Trophoblast cell (in vitro differentiated cells and primary cell): ENCODE results near the gene MRPL23.
A peak's percentile ranks its signal among the peaks of the same experiment; 100 is the strongest.

Experiments
- DNase-seq, 2 donors: peaks; one replicate each; pipeline ENCODE4 v3.0.0-alpha.2; 2016
- H2AFZ ChIP-seq: 2 replicates; pipeline ENCODE4 v1.6.1; 2013; ENCODE audit warnings: low read length, moderate library complexity, mild to moderate bottlenecking; ENCODE audit not compliant: insufficient read depth, poor library complexity
- H2AK5ac ChIP-seq: 2 replicates; pipeline ENCODE4 v1.6.1; 2013; ENCODE audit warnings: mild to moderate bottlenecking, low read length
- H2BK120ac ChIP-seq: 2 replicates; pipeline ENCODE4 v1.6.1; 2013; ENCODE audit warnings: low read length, mild to moderate bottlenecking, moderate library complexity; ENCODE audit not compliant: insufficient read depth, poor library complexity
- H2BK12ac ChIP-seq: 2 replicates; pipeline ENCODE4 v1.6.1; 2013; ENCODE audit warnings: mild to moderate bottlenecking, low read length, moderate library complexity
- H2BK5ac ChIP-seq: 2 replicates; pipeline ENCODE4 v1.6.1; 2013; ENCODE audit warnings: low read length, low read depth, moderate library complexity, mild to moderate bottlenecking; ENCODE audit not compliant: poor library complexity
- H3K14ac ChIP-seq: 2 replicates; pipeline ENCODE4 v1.6.1; 2013; ENCODE audit warnings: mild to moderate bottlenecking, low read length
- H3K18ac ChIP-seq: 2 replicates; pipeline ENCODE4 v1.6.1; 2013; ENCODE audit warnings: mild to moderate bottlenecking, low read length
- H3K23ac ChIP-seq: 2 replicates; pipeline ENCODE4 v1.6.1; 2013; ENCODE audit warnings: low read length
- H3K27ac ChIP-seq: 2 replicates; pipeline ENCODE4 v1.5.1; 2013; ENCODE audit warnings: low read depth, mild to moderate bottlenecking, inconsistent platforms, low read length, moderate library complexity
- H3K27me3 ChIP-seq: 2 replicates; pipeline ENCODE4 v1.6.1; 2013; ENCODE audit warnings: inconsistent platforms, mild to moderate bottlenecking, low read length, moderate library complexity; ENCODE audit not compliant: insufficient read depth
- H3K36me3 ChIP-seq, 2 experiments: 1 replicate in 1 of 2; 2 replicates in 1 of 2; pipeline ENCODE4 v1.6.1; 2013; ENCODE audit warnings: low read length in 2 of 2, mild to moderate bottlenecking in 2 of 2, moderate library complexity in 1 of 2; ENCODE audit not compliant: insufficient read depth in 2 of 2, control insufficient read depth in 1 of 2
- H3K4ac ChIP-seq: 2 replicates; pipeline ENCODE4 v1.6.1; 2013; ENCODE audit warnings: low read depth, mild to moderate bottlenecking, low read length, moderate library complexity
- H3K4me1 ChIP-seq, 2 experiments: 1 replicate in 1 of 2; 2 replicates in 1 of 2; pipeline ENCODE4 v1.6.1; 2013; ENCODE audit warnings: low read length in 2 of 2, mild to moderate bottlenecking in 2 of 2, moderate library complexity in 1 of 2; ENCODE audit not compliant: insufficient read depth in 2 of 2, control insufficient read depth in 1 of 2
- H3K4me2 ChIP-seq: 2 replicates; pipeline ENCODE4 v1.6.1; 2013; ENCODE audit warnings: inconsistent platforms, mild to moderate bottlenecking, low read length, moderate library complexity
- H3K4me3 ChIP-seq: 2 replicates; pipeline ENCODE4 v1.5.1; 2013; ENCODE audit warnings: mild to moderate bottlenecking, low read depth, low read length, inconsistent platforms
- H3K79me1 ChIP-seq: one replicate; pipeline ENCODE4 v1.6.1; 2013; ENCODE audit warnings: low read length
- H3K79me2 ChIP-seq: 2 replicates; pipeline ENCODE4 v1.6.1; 2013; ENCODE audit warnings: low read length, mild to moderate bottlenecking; ENCODE audit not compliant: control insufficient read depth, insufficient read depth, poor library complexity
- H3K9ac ChIP-seq: 2 replicates; pipeline ENCODE4 v1.6.1; 2013; ENCODE audit warnings: mild to moderate bottlenecking, low read length
- H3K9me3 ChIP-seq: 2 replicates; pipeline ENCODE4 v1.6.1; 2013; ENCODE audit warnings: low read depth, mild to moderate bottlenecking, control low read depth, inconsistent platforms, low read length; ENCODE audit not compliant: insufficient read depth
- H4K12ac ChIP-seq: 2 replicates; pipeline ENCODE4 v1.6.1; 2013; ENCODE audit warnings: low read depth, mild to moderate bottlenecking, low read length, moderate library complexity
- H4K8ac ChIP-seq: 2 replicates; pipeline ENCODE4 v1.6.1; 2013; ENCODE audit warnings: low read depth, mild to moderate bottlenecking, low read length, moderate library complexity
- H4K91ac ChIP-seq: one replicate; pipeline ENCODE4 v1.6.1; 2013; ENCODE audit warnings: low read depth, mild to moderate bottlenecking, low read length, moderate library complexity
- WGBS: extraction: QIAGEN DNeasy Blood & Tissue Kit; methylation state at CpG from one replicate; pipeline ENCODE4 v1.1.7; 2013; ENCODE audit warnings: missing lambda C conversion rate; ENCODE audit not compliant: insufficient read length, insufficient coverage; ENCODE audit errors: extremely low coverage; 5-methylcytosine and 5-hydroxymethylcytosine counted together

The MRPL23 gene

DNA sequence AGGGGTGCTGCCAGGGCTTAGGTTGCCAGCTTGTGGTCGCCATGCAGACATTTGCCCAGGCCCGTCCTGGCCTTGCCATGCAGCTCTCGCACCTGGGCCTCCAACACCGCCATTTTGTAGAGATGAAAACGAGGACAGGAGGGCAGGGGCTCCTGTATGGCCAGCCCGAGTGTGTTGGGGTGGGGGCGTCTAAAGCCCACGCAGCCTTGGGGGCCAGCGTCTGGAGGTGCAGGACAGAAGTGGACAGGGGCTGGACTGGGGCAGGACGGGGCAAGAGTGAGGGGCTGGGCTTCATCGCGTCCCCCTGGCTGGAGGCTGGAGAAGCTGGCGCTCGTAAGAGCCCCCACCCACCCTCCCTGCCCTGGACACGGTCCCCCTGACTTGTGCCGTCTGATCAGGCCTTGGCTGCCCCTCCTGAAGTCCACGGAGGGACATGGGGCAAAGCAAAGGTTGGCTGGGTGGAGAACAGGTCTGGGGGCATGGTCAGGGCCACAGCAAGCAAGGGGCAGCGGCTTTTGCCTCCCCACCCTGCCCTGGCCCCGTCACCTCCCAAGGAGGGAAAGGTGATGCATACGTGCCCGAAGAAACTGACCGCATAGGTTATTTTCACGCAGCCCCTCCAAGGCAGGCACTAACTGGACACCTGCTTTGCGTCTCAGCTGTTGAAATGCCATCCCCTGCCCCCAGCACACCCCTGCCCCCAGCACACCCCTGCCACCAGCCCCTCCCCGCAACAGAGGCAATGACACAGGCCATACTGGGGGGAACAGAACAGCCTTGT, 26.8 kb upstream of the MRPL23 start:
- H3K9ac ChIP-seq: no peak overlapping the region
- no peak overlapping the region for H2BK120ac ChIP-seq
- H3K4me1 ChIP-seq: peaks cover 0 to 2% of the 10 kb centered on the region in 2 experiments
- peak overlapping the region; percentile 34 for H3K4me3 ChIP-seq
- no peaks in the 10 kb centered on the region for H3K9me3 ChIP-seq
- H4K91ac ChIP-seq: no peak overlapping the region
- no peak overlapping the region for H2AK5ac ChIP-seq
- no peak overlapping the region for H3K14ac ChIP-seq
- H3K23ac ChIP-seq: no peak overlapping the region
- WGBS: no CpG with 5 or more reads among the region's 25 CpGs
- H3K36me3 ChIP-seq: no peaks in the 10 kb centered on the region
- H2BK5ac ChIP-seq: no peak overlapping the region
- no peak overlapping the region for H3K27ac ChIP-seq
- no peak overlapping the region for H2BK12ac ChIP-seq
- H3K4me2 ChIP-seq: no peak overlapping the region
- H3K79me2 ChIP-seq: no peaks in the 10 kb centered on the region
- H4K8ac ChIP-seq: no peak overlapping the region
- H4K12ac ChIP-seq: no peak overlapping the region
- H2AFZ ChIP-seq: no peak overlapping the region
- no peak overlapping the region for H3K4ac ChIP-seq
- H3K27me3 ChIP-seq: no peaks in the 10 kb centered on the region
- no peaks in the 10 kb centered on the region for H3K79me1 ChIP-seq
- no peak for DNase-seq
- no peak overlapping the region for H3K18ac ChIP-seq

DNA sequence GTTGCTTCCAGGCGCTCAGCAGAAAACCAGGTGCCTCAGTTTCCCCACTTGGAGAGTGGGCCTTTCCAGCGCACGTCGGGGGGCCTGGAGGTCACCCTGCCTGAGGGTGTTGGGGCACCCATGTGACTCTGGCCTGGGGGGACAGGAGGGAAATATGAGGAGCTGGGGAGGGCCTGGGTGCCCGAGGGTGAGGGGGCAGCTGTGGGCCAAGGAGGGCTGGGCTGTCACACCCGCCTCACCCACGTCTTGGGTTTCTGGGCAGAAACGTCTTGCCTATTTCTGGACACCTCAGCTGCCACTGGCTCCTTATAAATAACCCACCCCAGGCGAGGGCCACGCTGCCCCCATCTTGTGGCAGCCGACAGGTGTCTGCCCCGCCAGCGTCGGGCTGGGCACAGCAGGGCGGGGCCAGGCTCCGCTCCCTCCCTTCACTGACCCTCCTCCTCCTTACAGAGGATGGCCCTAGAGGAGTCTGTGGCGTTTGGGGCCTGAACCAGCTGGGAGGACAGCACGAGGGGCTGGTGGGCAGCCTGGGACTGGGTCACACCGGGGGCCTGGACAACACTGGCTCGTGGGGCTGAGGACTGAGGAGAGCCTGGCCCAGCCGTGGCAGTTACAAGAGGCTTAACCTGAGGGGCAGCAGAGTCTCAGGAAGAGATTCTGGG, 26.1 kb upstream of the MRPL23 start:
- no peaks in the 10 kb centered on the region for H3K36me3 ChIP-seq
- H2BK5ac ChIP-seq: no peak overlapping the region
- WGBS: no CpG with 5 or more reads among the region's 21 CpGs
- no peak overlapping the region for H3K14ac ChIP-seq
- no peak overlapping the region for H4K12ac ChIP-seq
- no peak overlapping the region for H3K4me3 ChIP-seq
- H3K4me1 ChIP-seq: peaks cover 0 to 2% of the 10 kb centered on the region in 2 experiments
- H3K79me1 ChIP-seq: no peaks in the 10 kb centered on the region
- H3K9me3 ChIP-seq: no peaks in the 10 kb centered on the region
- no peak overlapping the region for H3K4me2 ChIP-seq
- no peaks in the 10 kb centered on the region for H3K27me3 ChIP-seq
- no peak overlapping the region for H2AK5ac ChIP-seq
- H3K23ac ChIP-seq: no peak overlapping the region
- H3K79me2 ChIP-seq: no peaks in the 10 kb centered on the region
- H4K91ac ChIP-seq: no peak overlapping the region
- no peak overlapping the region for H2BK12ac ChIP-seq
- no peak for DNase-seq
- H3K9ac ChIP-seq: no peak overlapping the region
- H2AFZ ChIP-seq: no peak overlapping the region
- H3K27ac ChIP-seq: no peak overlapping the region
- no peak overlapping the region for H2BK120ac ChIP-seq
- no peak overlapping the region for H3K18ac ChIP-seq
- no peak overlapping the region for H4K8ac ChIP-seq
- no peak overlapping the region for H3K4ac ChIP-seq

DNA sequence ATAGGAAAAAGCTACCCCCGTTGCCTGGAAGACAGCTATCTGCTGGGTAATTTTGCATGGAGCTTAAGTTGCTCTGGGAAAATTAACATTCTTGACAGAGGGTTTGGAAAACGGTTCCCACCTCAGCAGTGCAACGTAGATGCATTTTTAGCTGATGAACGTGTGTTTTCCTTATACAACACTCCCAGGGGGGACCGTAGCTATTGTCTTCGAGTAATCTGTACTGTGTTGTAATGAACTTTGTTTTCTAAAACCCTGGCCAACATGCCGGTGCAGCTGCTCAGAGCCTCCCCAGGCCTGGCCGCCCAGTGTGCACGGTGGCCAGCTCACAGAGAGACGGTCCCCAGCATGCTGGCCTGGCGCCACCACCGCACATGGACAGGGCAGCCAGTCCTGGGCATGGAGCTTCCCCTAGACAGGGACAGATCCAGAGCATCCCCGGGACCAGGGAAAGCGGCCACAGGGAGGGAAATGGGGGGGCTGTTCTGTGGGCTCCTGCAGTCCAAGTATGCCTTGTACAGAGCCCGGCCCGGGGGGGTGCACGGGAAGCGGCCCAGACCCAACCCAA, 25.5 kb upstream of the MRPL23 start:
- no peaks in the 10 kb centered on the region for H3K79me2 ChIP-seq
- no peak overlapping the region for H2BK120ac ChIP-seq
- no peak overlapping the region for H3K27ac ChIP-seq
- H2AFZ ChIP-seq: no peak overlapping the region
- no peak overlapping the region for H3K9ac ChIP-seq
- H4K91ac ChIP-seq: no peak overlapping the region
- H3K4me1 ChIP-seq: peaks cover 5 to 6% of the 10 kb centered on the region in 2 experiments
- H3K14ac ChIP-seq: no peak overlapping the region
- no peak overlapping the region for H4K12ac ChIP-seq
- H3K79me1 ChIP-seq: peaks cover 2% of the 10 kb centered on the region
- H2AK5ac ChIP-seq: no peak overlapping the region
- H3K27me3 ChIP-seq: no peaks in the 10 kb centered on the region
- H3K23ac ChIP-seq: no peak overlapping the region
- H3K18ac ChIP-seq: no peak overlapping the region
- no peak overlapping the region for H2BK12ac ChIP-seq
- H3K4ac ChIP-seq: no peak overlapping the region
- H3K4me2 ChIP-seq: no peak overlapping the region
- DNase-seq: no peak
- no peaks in the 10 kb centered on the region for H3K9me3 ChIP-seq
- no peak overlapping the region for H2BK5ac ChIP-seq
- H4K8ac ChIP-seq: no peak overlapping the region
- WGBS: no CpG with 5 or more reads among the region's 18 CpGs
- H3K4me3 ChIP-seq: no peak overlapping the region
- H3K36me3 ChIP-seq: no peaks in the 10 kb centered on the region

DNA sequence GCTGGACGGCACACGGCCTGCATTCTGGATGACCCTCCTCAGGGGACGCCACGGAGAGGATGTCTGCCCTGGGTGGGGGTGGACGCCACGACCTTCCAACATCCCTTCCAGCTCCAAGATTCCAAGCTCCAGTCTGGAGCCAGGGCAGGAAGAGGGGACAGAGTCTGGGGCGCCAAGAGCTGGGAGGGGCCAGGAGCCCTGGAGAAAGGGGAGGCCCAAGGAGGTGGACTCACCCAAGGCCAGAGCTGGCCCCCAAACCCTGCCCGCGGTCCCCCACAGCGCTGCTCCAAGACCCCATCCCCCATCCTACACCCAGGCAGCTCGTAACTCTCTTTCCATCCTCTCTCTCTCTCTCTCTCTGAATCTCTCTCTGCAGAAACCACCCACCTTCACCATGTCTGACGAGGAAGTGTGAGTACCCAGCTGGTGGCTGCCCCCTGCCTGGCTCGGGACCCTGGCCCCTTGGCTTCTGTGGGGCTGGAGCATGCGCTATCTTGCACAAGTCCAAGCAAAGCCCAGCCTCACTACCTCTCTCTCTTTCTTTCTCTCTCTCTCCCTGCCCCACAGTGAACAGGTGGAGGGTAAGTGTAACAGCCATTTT, 24.6 kb upstream of the MRPL23 start:
- WGBS: no CpG with 5 or more reads among the region's 14 CpGs
- H3K79me1 ChIP-seq: peaks cover 7% of the 10 kb centered on the region
- H3K4me1 ChIP-seq: peaks cover 13 to 14% of the 10 kb centered on the region in 2 experiments
- H3K4me3 ChIP-seq: no peak overlapping the region
- no peaks in the 10 kb centered on the region for H3K36me3 ChIP-seq
- H3K27ac ChIP-seq: no peak overlapping the region
- H2BK12ac ChIP-seq: no peak overlapping the region
- no peak overlapping the region for H3K18ac ChIP-seq
- no peak overlapping the region for H4K12ac ChIP-seq
- no peak overlapping the region for H3K14ac ChIP-seq
- H3K9ac ChIP-seq: no peak overlapping the region
- no peaks in the 10 kb centered on the region for H3K79me2 ChIP-seq
- no peak overlapping the region for H3K23ac ChIP-seq
- no peak overlapping the region for H2AK5ac ChIP-seq
- no peak overlapping the region for H3K4ac ChIP-seq
- no peak overlapping the region for H3K4me2 ChIP-seq
- no peaks in the 10 kb centered on the region for H3K27me3 ChIP-seq
- H2BK120ac ChIP-seq: no peak overlapping the region
- no peak overlapping the region for H2AFZ ChIP-seq
- no peak overlapping the region for H4K8ac ChIP-seq
- no peak overlapping the region for H4K91ac ChIP-seq
- H3K9me3 ChIP-seq: no peaks in the 10 kb centered on the region
- DNase-seq: no peak
- H2BK5ac ChIP-seq: no peak overlapping the region
